Measurements from ENCODE around the gene CFAP65.

The CFAP65 gene

DNA sequence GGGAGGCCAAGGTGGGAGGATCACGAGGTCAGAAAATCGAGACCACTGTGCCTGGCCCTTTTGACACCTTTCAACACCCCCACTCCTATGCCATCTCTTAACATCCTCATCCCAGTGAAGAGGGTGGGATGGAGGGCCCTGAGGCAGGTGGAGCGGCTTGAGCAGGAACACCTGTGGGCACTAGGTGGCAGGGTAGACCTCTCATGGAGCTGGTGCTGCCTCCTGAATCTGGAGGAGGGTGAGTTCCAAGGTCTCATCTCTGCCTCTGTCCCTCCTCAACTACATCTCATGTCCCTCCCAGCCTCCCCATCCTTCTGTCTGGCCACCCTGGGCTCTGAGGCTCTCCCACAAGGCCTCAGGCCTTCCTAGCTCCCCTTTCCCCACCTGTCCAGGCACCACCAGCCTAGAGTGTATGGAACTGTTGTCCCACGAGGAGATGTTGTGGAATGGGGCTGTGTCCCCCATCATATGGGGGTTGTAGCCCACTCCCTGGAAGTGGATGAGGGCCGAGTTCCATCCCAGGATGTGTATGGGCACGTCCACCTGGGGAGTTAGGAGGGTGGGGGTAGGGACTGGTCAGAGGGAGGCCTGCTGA, 31.1 kb downstream of the CFAP65 start:
- no peak for DNase-seq

DNA sequence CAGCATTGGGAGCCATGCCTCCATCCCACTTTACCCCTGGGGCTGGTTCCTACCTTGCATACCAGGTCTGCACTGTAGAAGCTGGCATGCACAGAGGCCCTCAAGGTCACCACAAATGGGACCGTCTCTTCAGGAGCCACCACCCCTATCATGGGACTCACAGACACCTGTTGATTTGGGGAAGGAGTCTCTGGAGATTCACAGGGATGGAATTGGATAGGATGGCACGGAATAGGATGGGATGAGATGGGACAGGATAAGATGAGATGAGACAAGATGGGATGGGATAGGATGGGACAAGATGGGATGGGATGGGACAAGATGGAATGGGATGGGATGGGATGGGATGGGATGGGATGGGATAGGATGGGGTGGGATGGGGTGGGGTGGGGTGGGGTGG, 32.0 kb downstream of the CFAP65 start:
- DNase-seq = no peak

DNA sequence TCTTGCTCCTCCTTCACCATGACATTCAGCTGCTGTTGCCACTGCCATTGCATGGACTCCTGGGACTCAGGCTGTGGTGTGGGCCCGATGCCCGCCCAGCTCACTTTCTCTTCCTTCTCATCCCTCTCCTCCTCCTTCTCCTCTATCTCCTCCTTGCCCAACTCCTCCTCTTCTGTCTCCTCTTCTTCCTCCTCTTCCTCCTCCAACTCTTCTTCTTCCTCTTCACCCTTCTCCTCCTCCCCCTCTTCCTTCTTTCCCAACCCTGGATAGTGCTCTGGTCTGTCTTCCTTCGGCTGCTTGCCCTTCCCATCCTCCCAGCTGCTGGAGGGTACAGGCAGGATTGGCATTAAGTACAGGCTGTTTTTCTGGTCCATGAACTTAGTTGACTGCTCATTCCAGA, 37.3 kb downstream of the CFAP65 start:
- no peak for DNase-seq

GRCh38 chr2:219003267-219003634, 38.1 kb downstream of the CFAP65 start:
- no peak for DNase-seq

GRCh38 chr2:219002395-219003266, 38.7 kb downstream of the CFAP65 start:
- DNase-seq = no peak

DNA sequence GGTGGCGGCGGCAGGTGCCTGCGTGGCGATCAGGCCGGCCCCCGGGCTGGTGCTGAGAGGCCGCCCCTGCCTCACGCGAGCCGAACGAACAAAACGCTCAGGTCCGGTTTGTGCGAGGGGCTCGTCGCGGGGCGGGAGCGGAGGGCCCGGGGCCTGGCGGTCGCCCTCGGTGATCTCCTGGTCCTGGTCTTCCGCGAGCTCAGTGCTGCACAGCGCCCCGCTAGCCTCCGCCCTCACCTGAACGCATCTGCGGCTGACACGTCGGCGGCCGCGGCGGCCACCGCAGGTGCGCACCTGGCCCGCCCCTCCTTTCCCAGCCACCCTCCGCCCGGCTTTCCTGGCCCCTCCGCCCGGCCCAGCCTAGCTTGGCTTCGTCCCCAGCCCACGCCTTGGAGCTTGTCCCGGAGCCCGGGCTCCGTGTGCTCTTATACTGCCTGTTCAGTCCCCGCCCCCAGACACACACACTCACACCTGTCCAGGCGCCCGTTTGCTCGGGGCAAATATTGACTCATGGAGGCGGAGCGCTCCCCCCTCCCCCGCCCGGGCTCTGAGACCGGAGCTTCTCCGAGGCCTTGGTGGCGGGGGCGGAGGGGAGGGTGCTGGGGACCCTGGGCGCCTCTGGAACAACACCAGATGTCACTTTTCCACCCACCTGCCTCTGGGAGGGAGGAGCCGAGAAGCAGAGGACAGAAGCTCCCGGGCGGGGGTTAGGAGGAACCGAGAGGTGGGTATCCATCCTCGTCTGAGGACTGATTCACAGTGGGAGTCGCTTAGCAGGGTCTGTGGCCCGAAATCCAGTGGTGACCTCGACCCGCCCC, 39.5 kb downstream of the CFAP65 start:
- peak; percentile 55 for DNase-seq

GRCh38 chr2:219001100-219001576, 40.2 kb downstream of the CFAP65 start:
- DNase-seq = no peak

- no peak for DNase-seq
Measured at GRCh38 chr2:219000569-219000960, 40.8 kb downstream of the CFAP65 start.

DNA sequence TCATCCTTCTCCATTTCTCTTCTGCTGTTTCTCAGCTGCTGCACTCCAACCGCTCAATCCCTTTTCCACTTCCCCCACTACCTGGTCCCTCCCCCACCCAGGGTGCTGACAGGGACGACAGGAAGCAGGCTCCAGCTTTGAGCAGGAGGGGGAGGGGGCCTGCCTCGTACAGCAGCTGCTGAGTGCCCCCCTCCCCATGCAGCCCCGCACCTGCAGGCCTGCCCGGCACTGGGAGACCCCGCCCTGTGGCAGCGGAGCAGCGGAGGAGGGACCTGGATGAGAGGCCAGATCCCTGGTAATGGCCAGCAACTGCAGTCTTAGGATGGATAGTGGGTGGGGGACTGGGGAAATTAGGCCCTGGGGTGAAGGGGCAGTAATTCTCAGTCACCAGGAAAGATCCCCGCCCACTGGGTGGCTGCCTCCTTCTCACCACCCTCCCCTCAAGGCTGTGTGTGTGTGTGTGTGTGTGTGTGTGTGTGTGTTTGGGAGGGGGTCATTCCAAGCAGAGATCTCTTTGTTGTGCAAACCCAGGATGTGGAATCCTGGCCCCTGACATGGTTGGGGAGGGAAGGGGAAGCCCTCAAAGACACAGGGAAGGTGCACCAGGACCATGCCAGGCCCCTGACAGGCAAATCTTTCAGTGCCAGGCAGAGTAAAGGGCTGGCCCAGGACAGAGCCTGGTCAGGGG, 41.3 kb downstream of the CFAP65 start:
- no peak for DNase-seq

DNA sequence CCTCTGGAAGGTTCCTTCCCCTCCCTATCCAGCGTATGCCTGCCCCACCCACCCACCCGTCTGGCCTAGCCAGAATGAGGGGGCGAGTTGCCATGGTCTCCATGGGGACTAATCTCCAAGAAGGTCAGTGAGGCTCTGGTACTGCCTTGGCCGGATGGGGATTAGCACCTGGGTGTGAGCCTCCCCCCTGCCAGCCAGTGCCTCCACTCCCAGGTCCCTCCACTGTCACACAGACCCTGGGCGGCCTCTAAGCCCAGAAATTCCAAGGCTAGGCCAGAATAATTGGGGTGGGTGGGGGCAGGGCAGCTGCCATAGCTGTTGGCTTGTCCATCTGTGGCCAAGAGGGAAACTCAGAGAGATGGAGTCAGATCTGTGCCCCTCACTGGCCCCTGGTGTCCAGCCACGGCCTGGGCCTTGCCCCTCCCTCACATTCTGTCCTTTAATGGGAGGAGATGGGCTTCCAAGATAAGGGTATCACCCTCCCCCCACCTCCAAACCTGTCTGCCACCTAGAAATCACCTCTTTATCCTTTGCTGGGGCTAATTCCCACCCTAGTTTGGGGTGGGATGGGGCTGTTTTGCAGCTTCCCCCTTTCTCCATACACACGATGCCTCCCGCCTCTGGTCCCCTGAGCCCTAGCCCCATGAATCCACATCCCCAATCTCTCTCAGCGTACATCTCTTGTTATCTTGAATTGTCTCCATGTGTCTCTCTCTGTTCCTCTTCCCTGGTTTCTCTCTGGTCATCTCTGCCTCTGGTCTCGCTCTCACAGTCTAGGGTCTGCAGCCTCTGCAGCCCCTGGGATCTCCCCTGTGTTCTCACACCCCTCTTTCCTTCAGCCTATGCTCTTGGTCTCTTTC, 42.1 kb downstream of the CFAP65 start:
- no peak for DNase-seq

DNA sequence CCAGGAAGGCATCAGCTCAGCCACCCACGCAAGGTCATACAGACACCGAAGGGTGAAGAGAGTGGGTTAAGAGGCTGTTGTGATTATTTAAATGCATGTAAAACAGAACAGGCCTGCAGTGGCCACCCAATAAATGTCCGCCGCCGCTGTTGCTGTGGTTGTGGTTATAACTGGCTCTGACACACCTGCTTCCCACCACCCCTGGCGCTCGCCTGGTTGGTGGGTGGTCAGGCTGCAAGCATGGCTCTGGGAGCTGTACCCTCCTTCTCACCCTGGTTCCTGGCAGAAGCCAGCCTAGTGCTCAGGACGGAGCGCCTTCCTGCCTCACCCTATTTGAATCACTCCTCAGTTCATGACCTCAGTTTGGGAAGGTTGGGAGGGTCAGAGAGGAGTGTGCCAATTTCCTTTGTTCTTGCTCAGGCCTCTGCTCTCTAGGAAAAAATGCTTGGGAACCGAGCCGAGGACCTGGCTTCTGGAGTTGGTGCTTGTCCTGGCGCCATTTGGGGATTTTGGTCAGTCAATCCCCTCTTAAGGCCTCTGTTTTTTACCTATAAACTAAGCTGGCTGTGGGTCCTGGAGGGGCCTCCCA, 42.8 kb downstream of the CFAP65 start:
- no peak for DNase-seq

DNA sequence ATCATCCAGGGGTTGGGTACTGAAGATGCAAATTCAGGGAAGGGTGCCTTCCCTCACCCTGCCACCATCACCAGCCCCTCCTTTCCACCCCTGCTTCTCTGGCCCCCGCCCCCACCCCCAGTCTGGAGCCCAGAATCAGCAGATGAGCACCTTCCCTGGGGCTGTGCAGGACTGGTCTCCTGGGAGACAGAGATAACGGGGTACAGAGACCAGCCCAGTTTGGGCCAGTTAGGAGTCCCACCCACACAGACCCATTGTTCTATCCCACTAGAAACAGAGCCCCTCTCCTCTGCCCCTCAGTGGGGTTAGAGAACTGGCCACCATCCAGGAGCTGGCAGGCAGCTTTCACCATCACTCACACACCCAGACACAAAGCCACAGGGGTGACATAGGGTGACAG, 43.6 kb downstream of the CFAP65 start:
- no peak for DNase-seq

DNA sequence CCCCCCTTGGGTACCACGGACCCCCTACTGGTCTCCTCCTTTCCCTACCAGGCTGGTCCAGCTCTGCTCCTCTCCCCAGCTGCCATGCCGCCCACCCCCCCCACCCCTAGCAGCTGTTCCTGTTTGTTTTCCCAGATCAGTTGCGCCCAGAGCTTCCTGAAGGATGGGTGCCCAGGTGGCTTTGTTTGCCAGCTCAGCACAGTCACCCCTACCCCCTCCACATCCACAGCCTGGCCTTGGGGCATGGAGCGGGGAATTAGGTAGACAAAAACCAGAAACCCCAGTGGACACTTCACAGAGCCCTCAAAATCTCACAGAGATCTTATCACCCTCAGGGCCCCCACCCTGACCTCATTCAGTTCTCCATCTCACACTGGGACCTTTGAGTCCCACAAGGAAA, 44.4 kb downstream of the CFAP65 start:
- no peak for DNase-seq

- DNase-seq = peak; percentile 75
Measured at GRCh38 chr2:218995972-218996711, 45.2 kb downstream of the CFAP65 start.

- DNase-seq = no peak
Measured at GRCh38 chr2:218995561-218995960, 45.8 kb downstream of the CFAP65 start.

DNA sequence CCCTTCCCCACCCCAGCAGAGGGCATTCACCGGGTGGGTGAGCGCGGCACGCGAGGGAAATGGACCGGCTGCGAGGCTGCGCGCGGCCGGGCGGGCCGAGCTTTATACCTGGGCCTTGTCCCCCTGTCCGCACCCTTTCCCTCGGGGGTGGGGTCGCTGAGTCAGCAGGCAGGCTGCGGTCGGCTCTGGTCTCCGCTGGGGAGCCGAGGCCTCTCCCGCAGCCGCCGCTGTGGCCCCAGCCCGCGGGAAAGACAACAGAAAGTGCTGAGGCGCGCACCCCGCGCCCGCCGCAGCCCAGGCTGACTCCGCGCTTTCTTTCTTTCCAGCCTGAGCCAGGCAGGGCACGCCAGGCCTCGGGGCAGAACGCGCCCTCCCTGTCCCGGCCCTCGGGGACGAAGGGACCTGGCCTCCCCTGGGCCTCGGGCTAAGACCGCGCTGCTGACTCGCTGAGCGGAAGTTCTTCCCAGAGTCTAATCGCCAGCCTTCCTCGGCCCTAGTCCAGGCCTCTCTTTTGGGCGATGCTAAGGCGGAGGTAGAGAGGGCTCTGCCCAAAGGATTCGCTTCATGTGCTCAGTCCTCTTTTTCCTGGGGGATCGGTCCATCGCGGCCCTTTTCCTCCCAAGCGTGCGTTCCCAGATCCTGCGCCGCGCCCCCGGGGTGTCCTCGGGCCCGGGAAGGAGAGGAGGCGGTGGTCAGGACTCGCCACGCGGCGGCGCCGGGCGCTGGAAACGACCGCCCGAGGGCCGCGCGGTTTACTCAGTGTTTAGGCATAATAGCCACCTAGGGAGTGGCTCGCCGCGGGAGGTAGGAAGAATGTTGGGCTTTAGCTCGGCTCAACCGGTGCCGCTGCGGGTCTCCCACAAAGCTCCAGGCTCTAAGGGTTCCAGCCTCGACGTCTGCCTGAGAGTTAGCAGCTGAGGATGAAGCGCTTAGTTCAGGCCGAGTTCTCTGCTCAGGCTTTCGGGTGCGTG, 47.7 kb downstream of the CFAP65 start, which contains the start of gene CRYBA2:
CRYBA2 (minus strand) TSS at position 78 of the 971 bp plus-strand sequence. CDS start 246 bp downstream, outside the sequence.
- no peak for DNase-seq

DNA sequence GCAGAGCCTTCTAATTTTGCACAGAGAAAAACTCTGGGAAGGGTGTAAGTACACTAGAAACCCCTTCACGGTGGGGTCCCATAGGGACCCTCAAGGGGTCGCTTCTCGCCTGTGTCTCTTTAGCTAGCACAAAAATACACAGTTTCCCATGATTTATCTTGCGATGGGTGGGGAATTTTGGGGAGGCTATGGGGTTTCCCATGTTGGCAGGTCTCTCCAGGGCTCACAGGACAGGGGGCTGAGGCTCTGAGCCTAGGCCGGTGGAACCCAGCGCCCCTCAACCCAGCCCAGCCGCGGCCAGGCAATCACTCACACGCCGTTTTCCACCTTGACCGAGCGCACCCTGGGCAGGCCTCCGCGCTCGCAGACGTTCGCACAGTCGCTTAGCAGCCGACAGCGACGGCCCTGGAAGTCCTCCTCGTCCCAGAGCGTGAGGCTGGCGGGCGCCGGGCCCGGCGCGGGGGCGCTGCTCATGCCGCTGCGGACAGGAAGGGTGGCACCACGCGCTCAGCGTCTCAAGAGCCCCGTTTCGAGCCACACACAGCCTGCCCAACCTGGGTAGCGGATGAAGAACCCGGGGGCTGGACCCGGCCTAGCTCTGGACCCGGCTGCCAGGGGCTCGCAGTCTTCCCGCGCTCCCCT, 48.5 kb downstream of the CFAP65 start:
- DNase-seq = no peak

DNA sequence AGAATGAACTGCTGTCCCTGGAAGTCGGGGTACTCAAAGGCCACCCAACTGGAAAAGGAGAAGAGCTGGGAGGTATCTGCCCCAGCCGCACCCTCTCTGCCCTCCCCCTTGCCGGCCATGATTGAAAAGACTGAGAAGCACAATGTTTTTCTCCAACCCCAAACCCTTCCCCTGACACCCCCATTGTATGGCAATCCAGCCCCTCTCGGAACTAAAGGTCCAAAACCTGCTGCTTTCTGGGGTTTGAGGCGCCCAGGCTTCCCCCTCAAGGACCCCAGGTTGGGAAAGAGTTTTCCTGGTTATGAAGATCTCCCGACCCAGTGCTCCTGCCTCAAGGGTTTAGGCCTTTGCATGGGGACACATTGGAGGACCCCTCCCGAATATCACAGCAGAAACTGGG, 49.1 kb downstream of the CFAP65 start:
- no peak for DNase-seq

- DNase-seq = no peak
Measured at GRCh38 chr2:218991674-218992168, 49.6 kb downstream of the CFAP65 start.
